ENCODE data around the gene GNA15.

GNA15 gene

DNA sequence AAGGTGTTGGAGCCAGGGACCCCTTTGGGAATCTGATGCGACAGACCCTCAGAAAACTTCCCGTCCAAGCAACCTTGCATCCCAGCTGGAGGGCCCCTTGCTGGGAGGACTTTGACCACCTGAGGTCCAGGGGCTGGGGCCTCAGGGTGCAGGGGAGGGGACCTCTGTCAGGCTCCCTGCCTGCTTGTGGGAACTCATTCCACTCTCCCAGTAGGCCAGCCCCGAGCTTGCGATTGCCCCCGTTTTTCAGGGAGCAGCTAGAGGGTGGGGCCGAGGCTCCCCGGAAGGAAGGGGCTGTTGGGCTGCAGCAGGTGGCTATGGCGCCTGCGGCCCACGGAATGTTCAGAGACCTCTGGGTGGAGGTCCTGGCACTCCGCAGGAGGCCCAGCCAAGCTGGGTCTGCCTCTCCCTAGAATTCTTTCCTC is 38.9 kb upstream of the GNA15 start:
- no peak for DNase-seq (ENCODE audit: low spot score)
- in situ Hi-C loops (cut with MboI; ENCODE audit: low pct_unique_long_range_greater_than_20kb, low sequenced_read_pairs, unreplicated experiment) = no loop called here
- TF ChIP-seq, protein P1, sequence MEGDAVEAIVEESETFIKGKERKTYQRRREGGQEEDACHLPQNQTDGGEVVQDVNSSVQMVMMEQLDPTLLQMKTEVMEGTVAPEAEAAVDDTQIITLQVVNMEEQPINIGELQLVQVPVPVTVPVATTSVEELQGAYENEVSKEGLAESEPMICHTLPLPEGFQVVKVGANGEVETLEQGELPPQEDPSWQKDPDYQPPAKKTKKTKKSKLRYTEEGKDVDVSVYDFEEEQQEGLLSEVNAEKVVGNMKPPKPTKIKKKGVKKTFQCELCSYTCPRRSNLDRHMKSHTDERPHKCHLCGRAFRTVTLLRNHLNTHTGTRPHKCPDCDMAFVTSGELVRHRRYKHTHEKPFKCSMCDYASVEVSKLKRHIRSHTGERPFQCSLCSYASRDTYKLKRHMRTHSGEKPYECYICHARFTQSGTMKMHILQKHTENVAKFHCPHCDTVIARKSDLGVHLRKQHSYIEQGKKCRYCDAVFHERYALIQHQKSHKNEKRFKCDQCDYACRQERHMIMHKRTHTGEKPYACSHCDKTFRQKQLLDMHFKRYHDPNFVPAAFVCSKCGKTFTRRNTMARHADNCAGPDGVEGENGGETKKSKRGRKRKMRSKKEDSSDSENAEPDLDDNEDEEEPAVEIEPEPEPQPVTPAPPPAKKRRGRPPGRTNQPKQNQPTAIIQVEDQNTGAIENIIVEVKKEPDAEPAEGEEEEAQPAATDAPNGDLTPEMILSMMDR (IDR thresholded peaks at IDR 0.05; ENCODE audit: extremely low read depth, insufficient read depth, missing control alignments) = no peak

GRCh38 chr19:3097442-3097871 is 38.4 kb upstream of the GNA15 start:
- no peak for DNase-seq (ENCODE audit: low spot score)
- TF ChIP-seq, protein P1 (IDR thresholded peaks at IDR 0.05; ENCODE audit: extremely low read depth, insufficient read depth, missing control alignments) = no peak
- in situ Hi-C loops (cut with MboI; ENCODE audit: low pct_unique_long_range_greater_than_20kb, low sequenced_read_pairs, unreplicated experiment) = no loop called here

GRCh38 chr19:3098141-3098514 is 37.7 kb upstream of the GNA15 start:
- in situ Hi-C loops (cut with MboI; ENCODE audit: low pct_unique_long_range_greater_than_20kb, low sequenced_read_pairs, unreplicated experiment) = no loop called here

DNA sequence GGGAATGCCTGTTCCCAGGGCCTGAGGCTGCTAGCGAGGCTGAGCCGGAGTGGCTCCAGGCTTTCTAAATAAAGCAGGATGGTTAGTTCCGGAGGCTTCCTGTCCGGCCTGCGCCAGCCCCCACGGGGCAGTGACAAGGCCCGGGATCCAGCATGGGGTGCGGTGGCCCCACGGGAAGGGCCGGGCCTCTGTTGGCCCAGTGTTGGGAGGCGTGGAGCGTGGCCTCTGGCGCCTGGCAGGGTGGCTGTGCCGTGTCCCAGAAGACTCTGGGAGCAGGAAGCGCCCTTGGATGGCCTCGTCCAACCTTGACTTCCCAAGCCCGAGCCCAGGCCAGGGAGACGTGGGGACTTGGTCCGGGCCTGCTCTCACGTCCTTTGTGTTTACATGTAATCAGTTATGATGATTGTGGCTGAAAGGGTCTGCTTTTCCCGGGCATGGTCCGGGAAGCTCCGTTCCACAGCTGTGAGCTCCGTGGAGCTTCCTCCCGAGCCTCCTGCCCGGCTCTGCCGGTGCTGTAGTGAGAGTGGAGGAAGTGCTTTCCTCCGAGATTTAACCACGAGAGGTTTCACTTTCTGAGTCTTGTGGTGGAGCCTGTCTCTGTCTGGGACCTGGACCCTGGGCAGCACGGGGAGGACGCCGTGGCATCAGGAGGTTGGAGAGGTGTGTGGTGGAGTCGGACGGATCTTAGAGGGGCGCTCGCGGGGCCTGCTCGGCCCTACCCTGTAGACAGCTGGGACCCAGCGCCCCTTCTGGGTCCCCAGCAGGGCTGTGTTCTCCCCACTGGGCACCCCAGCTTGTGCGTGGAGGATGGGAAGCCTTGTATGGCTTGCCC is 37.1 kb upstream of the GNA15 start:
- no peak for DNase-seq (ENCODE audit: low spot score)
- in situ Hi-C loops (cut with MboI; ENCODE audit: low pct_unique_long_range_greater_than_20kb, low sequenced_read_pairs, unreplicated experiment) = no loop called here
- TF ChIP-seq, protein P1 (IDR thresholded peaks at IDR 0.05; ENCODE audit: extremely low read depth, insufficient read depth, missing control alignments) = no peak

More at GRCh38 chr19:3098141-3098514, 37.7 kb upstream of the GNA15 start:
- no peak for DNase-seq (ENCODE audit: low spot score)
- TF ChIP-seq, protein P1 (IDR thresholded peaks at IDR 0.05; ENCODE audit: extremely low read depth, insufficient read depth, missing control alignments) = no peak

DNA sequence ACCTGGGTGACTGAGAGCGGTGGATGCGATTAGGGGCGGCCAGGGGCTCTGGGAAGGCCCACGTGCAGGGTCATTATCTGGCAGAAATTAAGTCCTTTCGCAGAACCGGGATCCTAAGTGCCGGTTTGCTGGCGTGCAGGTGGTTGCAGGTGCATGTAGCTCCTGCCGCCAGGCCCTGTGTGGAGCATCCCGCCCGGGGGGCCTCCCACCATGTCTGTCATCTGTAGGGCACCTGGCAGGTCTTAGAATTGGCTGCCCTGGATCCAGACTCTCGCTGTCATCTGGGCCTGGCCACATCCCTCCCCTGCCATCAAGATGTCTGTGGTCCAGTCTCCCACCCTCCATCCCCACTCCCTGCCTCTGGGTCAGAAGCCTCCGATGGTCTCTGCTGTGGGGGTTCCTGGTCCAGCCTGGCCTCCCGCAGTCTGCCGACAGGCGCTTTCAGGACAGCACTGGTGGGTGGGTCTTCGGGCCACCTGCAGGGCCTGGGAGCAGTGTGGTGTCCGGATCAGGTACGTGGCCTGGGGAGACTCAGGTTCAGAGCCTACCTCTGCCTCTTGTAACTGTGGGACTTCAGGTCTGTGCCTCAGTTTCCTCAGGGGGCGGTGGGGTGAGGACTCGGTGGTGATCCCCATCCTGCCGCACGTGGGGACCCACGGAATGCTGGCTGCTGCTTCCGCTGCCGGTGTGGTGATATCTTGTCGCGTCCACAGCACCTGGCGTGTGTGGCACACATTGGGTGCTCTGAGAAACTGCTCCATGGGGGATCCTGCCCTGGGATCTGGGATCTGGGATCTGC is 36.3 kb upstream of the GNA15 start:
- in situ Hi-C loops (cut with MboI; ENCODE audit: low pct_unique_long_range_greater_than_20kb, low sequenced_read_pairs, unreplicated experiment) = loop anchor here (10.0 kb wide), 1 partner anchor 135 kb away; no protein-coding TSS in a partner anchor
- no peak for DNase-seq (ENCODE audit: low spot score)
- TF ChIP-seq, protein P1 (IDR thresholded peaks at IDR 0.05; ENCODE audit: extremely low read depth, insufficient read depth, missing control alignments) = no peak

- TF ChIP-seq, protein P1 (IDR thresholded peaks at IDR 0.05; ENCODE audit: extremely low read depth, insufficient read depth, missing control alignments) = no peak
- in situ Hi-C loops (cut with MboI; ENCODE audit: low pct_unique_long_range_greater_than_20kb, low sequenced_read_pairs, unreplicated experiment) = loop anchor here (10.0 kb wide), 1 partner anchor 136 kb away; no protein-coding TSS in a partner anchor
- no peak for DNase-seq (ENCODE audit: low spot score)
Measured at GRCh38 chr19:3100331-3100730, 35.5 kb upstream of the GNA15 start.

Data from GM13977 (cell line).